NCI-H345 treated with DMSO at 0.1 percent for 48 hours (cell line): ENCODE results near the gene CEMIP.
"Not testable (repeated sequence)": the region's sequence is repeated elsewhere in the genome, so short reads cannot be mapped to it uniquely, and the experiment has no call there.

Experiments used
- DNase-seq: peaks from one replicate; lab custom pipeline; 2025; ENCODE audit not compliant: unreplicated experiment; lab: John Stamatoyannopoulos, UW

The CEMIP gene

GRCh38 chr15:80760960-80761359, 18.2 kb upstream of the CEMIP start:
- DNase-seq, result no peak

GRCh38 chr15:80761754-80762153, 17.4 kb upstream of the CEMIP start:
- no peak for DNase-seq

GRCh38 chr15:80763235-80763634, 15.9 kb upstream of the CEMIP start:
- DNase-seq, result not testable (repeated sequence)

GRCh38 chr15:80764535-80764934, 14.6 kb upstream of the CEMIP start:
- DNase-seq, result no peak

- DNase-seq, result no peak
Measured at GRCh38 chr15:80766275-80766674, 12.9 kb upstream of the CEMIP start.

GRCh38 chr15:80768158-80768557, 11.0 kb upstream of the CEMIP start:
- DNase-seq, result no peak

- DNase-seq, result no peak
Measured at GRCh38 chr15:80769153-80769828, 9.9 kb upstream of the CEMIP start.

GRCh38 chr15:80769829-80770705, 9.1 kb upstream of the CEMIP start:
- no peak for DNase-seq

- DNase-seq, result peak; percentile 21
Measured at GRCh38 chr15:80773122-80773551, 6.0 kb upstream of the CEMIP start.

GRCh38 chr15:80773792-80774352, 5.3 kb upstream of the CEMIP start:
- no peak for DNase-seq

GRCh38 chr15:80774486-80774885, 4.7 kb upstream of the CEMIP start:
- DNase-seq, result no peak

- DNase-seq, result no peak
Measured at GRCh38 chr15:80775338-80775737, 3.8 kb upstream of the CEMIP start.

GRCh38 chr15:80776420-80777045, 2.6 kb upstream of the CEMIP start:
- DNase-seq, result peak; percentile 36

- no peak for DNase-seq
Measured at GRCh38 chr15:80777137-80777536, 2.0 kb upstream of the CEMIP start.

- no peak for DNase-seq
Measured at GRCh38 chr15:80777826-80778620, 1.1 kb upstream of the CEMIP start.

- no peak for DNase-seq
Measured at GRCh38 chr15:80778621-80778963, 578 bp upstream of the CEMIP start.

GRCh38 chr15:80779658-80780415, 667 bp downstream of the CEMIP start:
- DNase-seq, result peak; percentile 37

GRCh38 chr15:80780416-80781221, 1.4 kb downstream of the CEMIP start:
- no peak for DNase-seq

- no peak for DNase-seq
Measured at GRCh38 chr15:80783260-80783659, 4.1 kb downstream of the CEMIP start.
